ENCODE data around the gene MDM1.

MDM1 gene

DNA sequence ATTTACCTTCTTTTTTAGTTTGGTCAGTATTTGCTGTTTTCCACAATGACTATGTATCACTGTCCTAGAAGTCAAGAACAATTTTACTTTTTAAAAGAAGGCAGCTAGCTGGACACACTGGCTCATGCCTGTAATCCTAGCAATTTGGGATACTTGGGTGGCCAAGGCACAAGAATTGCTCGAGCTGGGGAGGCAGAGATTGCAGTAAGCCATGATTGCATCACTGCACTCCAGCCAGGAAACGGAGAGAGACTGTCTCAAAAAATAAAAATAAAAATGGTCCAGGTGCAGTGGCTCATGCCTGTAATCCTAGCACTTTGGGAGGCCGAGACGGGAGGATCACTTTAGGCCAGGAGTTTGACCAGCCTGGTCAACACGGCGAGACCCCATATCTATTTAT, 28.3 kb downstream of the MDM1 start:
- FAIRE-seq (no peak), DNase-seq (ENCODE audit: insufficient read length, low spot score) (no peak)
- TF ChIP-seq, protein P1, sequence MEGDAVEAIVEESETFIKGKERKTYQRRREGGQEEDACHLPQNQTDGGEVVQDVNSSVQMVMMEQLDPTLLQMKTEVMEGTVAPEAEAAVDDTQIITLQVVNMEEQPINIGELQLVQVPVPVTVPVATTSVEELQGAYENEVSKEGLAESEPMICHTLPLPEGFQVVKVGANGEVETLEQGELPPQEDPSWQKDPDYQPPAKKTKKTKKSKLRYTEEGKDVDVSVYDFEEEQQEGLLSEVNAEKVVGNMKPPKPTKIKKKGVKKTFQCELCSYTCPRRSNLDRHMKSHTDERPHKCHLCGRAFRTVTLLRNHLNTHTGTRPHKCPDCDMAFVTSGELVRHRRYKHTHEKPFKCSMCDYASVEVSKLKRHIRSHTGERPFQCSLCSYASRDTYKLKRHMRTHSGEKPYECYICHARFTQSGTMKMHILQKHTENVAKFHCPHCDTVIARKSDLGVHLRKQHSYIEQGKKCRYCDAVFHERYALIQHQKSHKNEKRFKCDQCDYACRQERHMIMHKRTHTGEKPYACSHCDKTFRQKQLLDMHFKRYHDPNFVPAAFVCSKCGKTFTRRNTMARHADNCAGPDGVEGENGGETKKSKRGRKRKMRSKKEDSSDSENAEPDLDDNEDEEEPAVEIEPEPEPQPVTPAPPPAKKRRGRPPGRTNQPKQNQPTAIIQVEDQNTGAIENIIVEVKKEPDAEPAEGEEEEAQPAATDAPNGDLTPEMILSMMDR (IDR thresholded peaks at IDR 0.05; ENCODE audit: insufficient read depth, missing control alignments): no peak

DNA sequence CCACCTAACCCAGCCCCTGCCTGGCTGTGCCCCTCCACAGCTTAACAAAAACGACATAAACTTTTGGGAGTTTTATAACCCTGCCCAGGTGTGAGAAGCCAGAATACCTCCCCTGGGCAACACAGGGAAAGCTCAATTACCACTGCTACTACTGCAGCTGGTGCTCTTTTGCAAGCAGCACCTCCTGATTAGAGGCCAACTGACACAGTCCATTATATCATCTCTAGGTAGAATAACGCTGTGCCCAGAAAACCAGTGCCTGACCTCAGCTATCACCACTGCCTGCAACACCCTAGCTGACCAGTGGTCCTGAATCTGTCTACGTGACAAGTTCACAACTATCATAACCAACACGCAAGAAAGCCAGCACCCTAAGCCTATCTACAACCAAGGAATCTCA, 34.2 kb downstream of the MDM1 start:
- DNase-seq (ENCODE audit: insufficient read length, low spot score) (no peak), FAIRE-seq (no peak)
- TF ChIP-seq, protein P1 (IDR thresholded peaks at IDR 0.05; ENCODE audit: insufficient read depth, missing control alignments): no peak

DNA sequence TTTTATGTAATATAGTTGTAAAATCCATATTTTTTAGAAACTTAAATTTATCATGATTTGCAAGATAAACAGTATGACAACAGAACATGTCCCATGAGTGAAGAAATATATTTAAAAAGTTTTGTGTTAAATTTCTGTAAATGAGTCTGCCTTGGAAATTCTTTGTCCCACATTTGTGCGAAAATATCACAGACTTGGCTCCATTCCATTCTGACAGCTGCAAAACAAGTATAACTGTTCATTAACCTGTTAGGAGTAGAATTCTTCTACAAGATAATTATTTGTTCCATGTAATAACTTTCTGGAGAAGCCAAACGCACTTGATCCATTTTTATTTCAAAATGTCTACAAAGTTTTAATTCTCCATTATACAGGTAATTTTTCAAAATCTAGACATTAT, 37.9 kb downstream of the MDM1 start:
- FAIRE-seq (no peak), DNase-seq (ENCODE audit: insufficient read length, low spot score) (no peak)
- TF ChIP-seq, protein P1 (IDR thresholded peaks at IDR 0.05; ENCODE audit: insufficient read depth, missing control alignments): no peak

DNA sequence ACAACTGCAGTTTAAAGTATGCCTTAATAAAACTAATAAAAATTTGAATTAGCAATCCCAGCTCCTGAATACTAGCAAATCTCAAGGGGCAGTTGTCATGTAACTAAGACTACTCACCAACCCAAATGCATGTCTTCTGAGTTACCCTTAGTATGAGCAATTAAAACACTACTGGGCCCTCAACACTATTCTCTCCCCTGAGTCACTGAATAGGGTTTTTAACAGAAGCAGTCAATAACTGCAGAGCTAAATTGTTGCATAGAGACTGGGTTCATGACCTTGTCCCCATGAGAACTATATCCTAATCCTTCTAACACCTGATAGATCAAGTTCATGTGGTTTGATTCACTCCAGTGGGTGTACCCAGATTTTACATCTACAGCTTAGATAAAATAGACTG, 38.8 kb downstream of the MDM1 start:
- TF ChIP-seq, protein P1 (IDR thresholded peaks at IDR 0.05; ENCODE audit: insufficient read depth, missing control alignments): no peak
- no peak for FAIRE-seq

DNA sequence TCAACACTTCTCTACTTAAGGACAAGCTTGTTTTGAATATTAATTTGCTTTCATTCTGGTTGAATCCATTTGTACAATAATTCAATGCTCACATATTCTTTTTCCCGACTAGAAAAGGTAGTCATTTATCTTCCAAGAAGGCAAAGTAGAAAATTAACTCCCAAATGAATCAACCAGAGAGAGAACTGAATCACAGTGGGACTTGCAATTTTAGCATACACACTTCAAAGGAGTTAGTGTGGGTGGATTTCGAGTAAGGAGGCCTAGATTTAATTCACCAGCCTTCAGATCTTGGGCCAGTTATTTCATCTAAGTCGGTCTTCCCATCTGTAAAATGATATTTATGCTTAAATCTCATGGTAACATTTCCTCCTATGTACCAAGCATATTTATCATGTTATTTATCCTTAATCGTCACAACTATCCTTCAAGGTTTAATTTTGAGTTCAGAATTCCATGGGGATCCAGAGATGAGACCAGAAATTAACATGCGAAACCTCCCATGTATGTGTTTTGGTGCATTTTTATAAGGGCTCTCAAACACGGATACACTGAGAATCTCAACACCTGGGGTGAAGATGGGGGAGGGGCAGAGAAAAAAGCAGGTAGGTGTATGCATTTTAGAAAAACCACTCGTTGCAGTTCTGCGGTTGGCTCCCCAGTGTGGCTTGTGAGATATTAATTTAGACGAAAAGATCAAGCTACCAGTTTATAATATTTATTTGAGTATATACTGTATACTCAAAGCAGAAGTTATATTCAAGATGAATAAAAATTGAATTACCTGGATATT, 39.8 kb downstream of the MDM1 start:
- no peak for DNase-seq (ENCODE audit: insufficient read length, low spot score)
- TF ChIP-seq, protein P1 (IDR thresholded peaks at IDR 0.05; ENCODE audit: insufficient read depth, missing control alignments): no peak
- FAIRE-seq: no peak

More for the DNA sequence above, 38.8 kb downstream of the MDM1 start:
- no peak for DNase-seq (ENCODE audit: insufficient read length, low spot score)

DNA sequence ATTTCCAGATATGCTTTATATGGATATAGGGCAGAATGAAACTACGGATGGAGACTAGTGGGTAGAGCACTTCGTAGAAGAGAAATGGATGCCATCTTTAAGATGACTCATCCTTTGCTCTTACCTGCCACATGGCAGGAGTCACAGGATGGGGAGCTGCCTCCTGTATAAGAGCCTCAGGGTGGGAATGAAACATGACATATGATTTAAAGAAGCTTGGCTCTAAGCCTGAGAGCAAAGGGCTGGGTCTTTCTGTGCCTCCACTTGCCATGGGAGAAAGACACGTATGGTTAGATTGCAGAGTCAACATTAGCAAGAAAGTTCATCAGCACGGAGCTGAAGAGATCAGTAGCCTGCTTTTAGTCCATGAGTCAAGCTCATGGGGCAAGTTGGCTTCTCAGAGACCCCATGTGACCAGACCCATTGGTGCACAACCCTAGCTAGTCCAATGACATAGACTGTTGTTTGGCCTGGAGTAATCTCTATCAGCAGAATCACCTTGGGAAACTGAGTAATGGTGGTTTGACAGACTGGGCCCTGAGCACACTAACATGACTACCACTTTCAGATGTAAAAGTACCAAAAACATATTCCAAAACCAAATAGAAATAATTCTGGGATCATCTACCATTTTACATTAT, 40.6 kb downstream of the MDM1 start:
- DNase-seq (ENCODE audit: insufficient read length, low spot score) (no peak), FAIRE-seq (no peak)

More for the DNA sequence above, 40.6 kb downstream of the MDM1 start:
- TF ChIP-seq, protein P1 (IDR thresholded peaks at IDR 0.05; ENCODE audit: insufficient read depth, missing control alignments): no peak

Measured in D721Med (cell line).